ENCODE data around the gene KIF26B. TPM values are rescaled to one million over a fixed set of nuclear protein-coding genes. Genes with fewer than 3 reads are reported as not detected.
"Not testable (repeated sequence)": the region's sequence is repeated elsewhere in the genome, so short reads cannot be mapped to it uniquely, and the experiment has no call there.

The KIF26B gene
- polyA plus RNA-seq, 1 donor from 2014 or later = 6.3 TPM

DNA sequence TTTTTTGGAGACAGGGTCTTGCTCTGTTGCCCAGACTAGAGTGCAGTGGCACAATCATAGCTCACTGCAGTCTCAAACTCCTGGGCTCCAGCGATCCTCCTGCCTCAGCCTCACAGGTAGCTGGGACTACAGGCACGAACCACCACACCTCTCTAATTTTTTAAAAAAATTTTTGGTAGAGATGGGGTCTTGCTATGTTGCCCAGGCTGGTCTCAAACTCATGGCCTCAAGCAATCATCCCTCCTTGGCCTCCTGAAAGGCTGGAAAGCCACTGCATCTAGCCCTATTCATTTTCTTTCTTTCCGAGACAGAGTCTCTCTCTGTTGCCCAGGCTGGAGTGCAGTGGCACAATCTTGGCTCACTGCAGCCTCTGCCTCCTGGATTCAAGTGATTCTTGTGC is 559.2 kb downstream of the KIF26B start:
- H2AFZ ChIP-seq (ENCODE audit: low read depth, low read length); H3K4me3 ChIP-seq (ENCODE audit: low read length); H3F3A ChIP-seq (ENCODE audit: insufficient read depth, low read length, poor library complexity, severe bottlenecking); H3K36me3 ChIP-seq (ENCODE audit: insufficient read depth, low read length); H4K20me1 ChIP-seq (ENCODE audit: insufficient read depth); H3K4me2 ChIP-seq (ENCODE audit: low read length); H3K9me3 ChIP-seq (ENCODE audit: low read length); H3K9me2 ChIP-seq (ENCODE audit: insufficient read depth, low read length); H3K9ac ChIP-seq (ENCODE audit: low read length); H3K79me2 ChIP-seq (replicated peaks; ENCODE audit: insufficient read depth, low read length); H3K27me3 ChIP-seq (ENCODE audit: insufficient read depth, low read depth, low read length); H3K27ac ChIP-seq (ENCODE audit: low read length): not testable (repeated sequence)

DNA sequence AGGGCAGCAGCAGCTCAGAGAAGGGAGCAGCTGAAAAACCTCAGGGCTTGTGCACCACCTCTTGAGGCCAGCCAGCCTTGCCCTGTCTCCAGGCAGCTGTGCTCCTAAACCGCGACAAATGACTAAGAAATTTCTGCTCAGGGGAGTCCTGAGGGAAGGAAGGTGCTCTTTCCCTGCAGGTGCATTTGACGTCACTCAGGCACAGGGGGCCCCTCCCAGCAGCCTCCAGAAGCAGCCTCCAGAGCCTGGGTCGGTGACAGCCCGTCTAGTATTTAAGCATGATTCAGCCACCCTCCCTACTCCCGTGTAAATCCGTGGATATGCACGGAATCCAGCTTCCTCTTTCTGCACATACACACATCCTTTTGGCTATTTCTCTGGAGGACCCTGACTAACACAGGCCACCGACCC is 560.5 kb downstream of the KIF26B start:
- Histone ChIP-seq H3K27ac (ENCODE audit: low read length) (peak overlapping the region; percentile 74), H3K36me3 (ENCODE audit: insufficient read depth, low read length) (no peaks in the 10 kb centered on the region), H3F3A (ENCODE audit: insufficient read depth, low read length, poor library complexity, severe bottlenecking) (no peaks in the 10 kb centered on the region), H3K4me2 (ENCODE audit: low read length) (no peak overlapping the region), H3K79me2 (replicated peaks; ENCODE audit: insufficient read depth, low read length) (no peaks in the 10 kb centered on the region), H3K9me2 (ENCODE audit: insufficient read depth, low read length) (no peaks in the 10 kb centered on the region), H3K9me3 (ENCODE audit: low read length) (no peaks in the 10 kb centered on the region), H4K20me1 (ENCODE audit: insufficient read depth) (no peaks in the 10 kb centered on the region), H3K27me3 (ENCODE audit: insufficient read depth, low read depth, low read length) (no peaks in the 10 kb centered on the region), H3K4me3 (ENCODE audit: low read length) (no peak overlapping the region), H3K9ac (ENCODE audit: low read length) (no peak overlapping the region), H2AFZ (ENCODE audit: low read depth, low read length) (no peak overlapping the region)
- TF ChIP-seq, protein P1, sequence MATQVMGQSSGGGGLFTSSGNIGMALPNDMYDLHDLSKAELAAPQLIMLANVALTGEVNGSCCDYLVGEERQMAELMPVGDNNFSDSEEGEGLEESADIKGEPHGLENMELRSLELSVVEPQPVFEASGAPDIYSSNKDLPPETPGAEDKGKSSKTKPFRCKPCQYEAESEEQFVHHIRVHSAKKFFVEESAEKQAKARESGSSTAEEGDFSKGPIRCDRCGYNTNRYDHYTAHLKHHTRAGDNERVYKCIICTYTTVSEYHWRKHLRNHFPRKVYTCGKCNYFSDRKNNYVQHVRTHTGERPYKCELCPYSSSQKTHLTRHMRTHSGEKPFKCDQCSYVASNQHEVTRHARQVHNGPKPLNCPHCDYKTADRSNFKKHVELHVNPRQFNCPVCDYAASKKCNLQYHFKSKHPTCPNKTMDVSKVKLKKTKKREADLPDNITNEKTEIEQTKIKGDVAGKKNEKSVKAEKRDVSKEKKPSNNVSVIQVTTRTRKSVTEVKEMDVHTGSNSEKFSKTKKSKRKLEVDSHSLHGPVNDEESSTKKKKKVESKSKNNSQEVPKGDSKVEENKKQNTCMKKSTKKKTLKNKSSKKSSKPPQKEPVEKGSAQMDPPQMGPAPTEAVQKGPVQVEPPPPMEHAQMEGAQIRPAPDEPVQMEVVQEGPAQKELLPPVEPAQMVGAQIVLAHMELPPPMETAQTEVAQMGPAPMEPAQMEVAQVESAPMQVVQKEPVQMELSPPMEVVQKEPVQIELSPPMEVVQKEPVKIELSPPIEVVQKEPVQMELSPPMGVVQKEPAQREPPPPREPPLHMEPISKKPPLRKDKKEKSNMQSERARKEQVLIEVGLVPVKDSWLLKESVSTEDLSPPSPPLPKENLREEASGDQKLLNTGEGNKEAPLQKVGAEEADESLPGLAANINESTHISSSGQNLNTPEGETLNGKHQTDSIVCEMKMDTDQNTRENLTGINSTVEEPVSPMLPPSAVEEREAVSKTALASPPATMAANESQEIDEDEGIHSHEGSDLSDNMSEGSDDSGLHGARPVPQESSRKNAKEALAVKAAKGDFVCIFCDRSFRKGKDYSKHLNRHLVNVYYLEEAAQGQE (IDR thresholded peaks at IDR 0.05; ENCODE audit: borderline replicate concordance) = no peak
- TF ChIP-seq TAF1 (IDR thresholded peaks at IDR 0.05; ENCODE audit: low read depth) (no peak), EP300 (conservative IDR thresholded peaks at IDR 0.05; ENCODE audit: poor library complexity, severe bottlenecking) (no peak)
- TF ChIP-seq, protein P2, sequence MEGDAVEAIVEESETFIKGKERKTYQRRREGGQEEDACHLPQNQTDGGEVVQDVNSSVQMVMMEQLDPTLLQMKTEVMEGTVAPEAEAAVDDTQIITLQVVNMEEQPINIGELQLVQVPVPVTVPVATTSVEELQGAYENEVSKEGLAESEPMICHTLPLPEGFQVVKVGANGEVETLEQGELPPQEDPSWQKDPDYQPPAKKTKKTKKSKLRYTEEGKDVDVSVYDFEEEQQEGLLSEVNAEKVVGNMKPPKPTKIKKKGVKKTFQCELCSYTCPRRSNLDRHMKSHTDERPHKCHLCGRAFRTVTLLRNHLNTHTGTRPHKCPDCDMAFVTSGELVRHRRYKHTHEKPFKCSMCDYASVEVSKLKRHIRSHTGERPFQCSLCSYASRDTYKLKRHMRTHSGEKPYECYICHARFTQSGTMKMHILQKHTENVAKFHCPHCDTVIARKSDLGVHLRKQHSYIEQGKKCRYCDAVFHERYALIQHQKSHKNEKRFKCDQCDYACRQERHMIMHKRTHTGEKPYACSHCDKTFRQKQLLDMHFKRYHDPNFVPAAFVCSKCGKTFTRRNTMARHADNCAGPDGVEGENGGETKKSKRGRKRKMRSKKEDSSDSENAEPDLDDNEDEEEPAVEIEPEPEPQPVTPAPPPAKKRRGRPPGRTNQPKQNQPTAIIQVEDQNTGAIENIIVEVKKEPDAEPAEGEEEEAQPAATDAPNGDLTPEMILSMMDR (IDR thresholded peaks at IDR 0.05; ENCODE audit: poor library complexity, severe bottlenecking) = no peak

DNA sequence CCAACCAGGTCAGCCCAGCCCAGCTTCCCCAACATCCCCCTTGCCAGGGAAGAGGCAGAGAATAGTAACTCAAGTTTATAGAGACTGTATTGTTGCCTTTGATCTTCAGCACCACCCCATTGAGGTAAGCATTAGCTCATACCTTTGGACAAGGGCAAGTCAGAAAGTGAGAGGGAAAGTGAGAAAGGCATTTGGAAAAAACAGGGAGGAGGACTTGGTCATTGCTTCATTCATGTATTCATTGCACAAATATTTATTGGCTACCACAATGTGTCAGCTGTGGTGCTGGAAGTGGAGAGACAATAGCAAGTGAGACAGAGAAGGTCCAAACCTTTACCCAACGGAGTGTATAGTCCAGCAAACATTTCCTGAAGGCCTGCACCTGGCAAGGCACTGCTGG is 561.2 kb downstream of the KIF26B start:
- no peaks in the 10 kb centered on the region for H3K9me3 ChIP-seq (ENCODE audit: low read length)
- no peaks in the 10 kb centered on the region for H3K36me3 ChIP-seq (ENCODE audit: insufficient read depth, low read length)
- TF ChIP-seq, protein P2 (IDR thresholded peaks at IDR 0.05; ENCODE audit: poor library complexity, severe bottlenecking) = no peak
- TF ChIP-seq, protein P1 (IDR thresholded peaks at IDR 0.05; ENCODE audit: borderline replicate concordance) = no peak
- TF ChIP-seq MXI1 (conservative IDR thresholded peaks at IDR 0.05; ENCODE audit: poor library complexity, severe bottlenecking) (no peak), POLR2AphosphoS5 (IDR thresholded peaks at IDR 0.05) (no peak), EZH2 (IDR thresholded peaks at IDR 0.05; ENCODE audit: borderline replicate concordance, insufficient read depth, low read length, poor library complexity, severe bottlenecking) (no peak), RAD21 (conservative IDR thresholded peaks at IDR 0.05) (no peak), TAF1 (IDR thresholded peaks at IDR 0.05; ENCODE audit: low read depth) (no peak), SMC3 (conservative IDR thresholded peaks at IDR 0.05; ENCODE audit: poor library complexity) (no peak), EP300 (conservative IDR thresholded peaks at IDR 0.05; ENCODE audit: poor library complexity, severe bottlenecking) (no peak)
- no peaks in the 10 kb centered on the region for H3F3A ChIP-seq (ENCODE audit: insufficient read depth, low read length, poor library complexity, severe bottlenecking)
- no peaks in the 10 kb centered on the region for H3K27me3 ChIP-seq (ENCODE audit: insufficient read depth, low read depth, low read length)
- H4K20me1 ChIP-seq (ENCODE audit: insufficient read depth) = no peaks in the 10 kb centered on the region
- H3K4me2 ChIP-seq (ENCODE audit: low read length) = no peak overlapping the region
- H3K9me2 ChIP-seq (ENCODE audit: insufficient read depth, low read length) = no peaks in the 10 kb centered on the region
- H3K27ac ChIP-seq (ENCODE audit: low read length) = peak overlapping the region; percentile 74
- no peak overlapping the region for H2AFZ ChIP-seq (ENCODE audit: low read depth, low read length)
- no peak overlapping the region for H3K4me3 ChIP-seq (ENCODE audit: low read length)
- no peaks in the 10 kb centered on the region for H3K79me2 ChIP-seq (replicated peaks; ENCODE audit: insufficient read depth, low read length)
- H3K9ac ChIP-seq (ENCODE audit: low read length) = no peak overlapping the region

All from neural cell (in vitro differentiated cells).